ENCODE data around the gene NANOS3. TPM values are rescaled to one million over a fixed set of nuclear protein-coding genes. Genes with fewer than 3 reads are reported as not detected.

The NANOS3 gene
- total and polyA plus RNA-seq, 2 of the 13 experiments (the other 11 are each of a cell fraction or from before 2014, with no cell fraction given) = 0.21 TPM; not detected in 1

DNA sequence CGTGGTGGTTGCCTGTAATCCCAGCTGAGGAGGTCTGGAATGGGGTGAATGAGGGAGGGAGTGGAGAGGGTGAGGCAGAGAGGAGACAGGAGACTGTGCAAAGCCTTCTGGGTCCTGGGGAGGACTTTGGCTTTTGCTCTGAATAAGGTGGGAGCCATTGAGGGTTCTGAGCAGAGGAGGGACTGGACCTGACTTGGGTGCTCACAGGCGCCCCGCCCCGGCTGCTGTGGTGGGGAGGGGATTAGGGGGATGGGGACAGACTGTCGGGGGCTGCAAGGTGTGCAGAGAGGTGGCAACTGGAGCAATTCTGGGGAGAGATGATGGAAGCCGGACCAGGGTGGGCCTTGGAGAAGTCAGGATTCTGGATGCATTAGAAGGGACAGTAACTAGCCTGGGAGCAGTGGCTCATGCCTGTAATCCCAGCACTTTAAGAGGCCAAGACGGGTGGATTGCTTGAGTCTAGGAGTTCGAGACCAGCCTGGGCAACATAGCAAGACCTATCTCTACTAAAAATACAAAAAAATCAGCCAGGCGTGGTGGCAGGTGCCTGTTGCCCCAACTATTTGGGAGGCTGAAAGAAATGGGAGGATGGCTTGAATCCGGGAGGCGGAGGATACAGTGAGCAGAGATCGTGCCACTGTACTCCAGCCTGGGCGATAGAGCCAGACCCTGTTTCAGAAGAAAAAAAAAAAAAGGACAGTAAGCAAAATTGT lies 16.1 kb upstream of the NANOS3 start:
- H3K4me1 ChIP-seq (ENCODE audit: insufficient read depth, low read length) = peaks cover 29% of the 10 kb centered on the region
- H3K79me2 ChIP-seq (ENCODE audit: insufficient read depth, low read length) = no peaks in the 10 kb centered on the region
- ChIA-PET POLR2A (interaction anchor here (2.4 to 3.4 kb wide), 3 partner anchors 9 to 86 kb away, joined by 18 to 30 read pairs (median 26); partner anchors contain the start of gene C19orf53), CTCF (ENCODE audit: low intra/inter-chr PET ratio, low total read pairs) (no interaction called here)
- H3K9me3 ChIP-seq (ENCODE audit: low read length) = no peaks in the 10 kb centered on the region
- no peak overlapping the region for H3K27ac ChIP-seq (ENCODE audit: extremely low read length, insufficient read depth, low read length)
- BruUV-seq (replicated peaks) = no TSS peak
- H2AFZ ChIP-seq (ENCODE audit: low read length) = no peak overlapping the region
- H3K27me3 ChIP-seq (ENCODE audit: control insufficient read depth in 1 of 2, insufficient read depth in 2 of 2, low read length in 2 of 2) = peaks cover 0 to 9% of the 10 kb centered on the region in 2 experiments; a peak in 1 of 5 replicates
- 68% methylated on average over 13 of the region's 13 CpGs for WGBS (ENCODE audit: low lambda C conversion rate)
- no peaks in the 10 kb centered on the region for H3K36me3 ChIP-seq (replicated peaks in 1 of 2; ENCODE audit: control insufficient read depth in 1 of 2, insufficient read depth in 2 of 2, low read length in 2 of 2)
- DNase-seq (ENCODE audit: low spot score) (no peak), ATAC-seq (no peak), FAIRE-seq (no peak)
- no peak overlapping the region for H3K4me2 ChIP-seq (ENCODE audit: low read depth, low read length)
- TF ChIP-seq ZNF121 (CRISPR knock-in tag; IDR thresholded peaks at IDR 0.05) (peak; percentile 44; the same call in 1 of the 2 replicates), ZNF782 (CRISPR knock-in tag; IDR thresholded peaks at IDR 0.05; ENCODE audit: borderline replicate concordance) (no peak), ZNF263 (CRISPR knock-in tag; IDR thresholded peaks at IDR 0.05) (0 out of 2 replicates have a peak, but pooled peaks have one; percentile 18), ZMYM3 (CRISPR knock-in tag; IDR thresholded peaks at IDR 0.05) (0 out of 2 replicates have a peak, but pooled peaks have one; percentile 26), SOX5 (CRISPR knock-in tag; IDR thresholded peaks at IDR 0.05; ENCODE audit: borderline replicate concordance) (no peak), TCF7 (IDR thresholded peaks at IDR 0.05; ENCODE audit: low read depth) (no peak)
- in situ Hi-C loops (cut with HindIII; ENCODE audit: extremely low pct_ligation_motif_present, low pct_unique_long_range_greater_than_20kb) (loop anchor here (5.0 kb wide), 1 partner anchor 79 kb away; no protein-coding TSS in a partner anchor), intact Hi-C loops (cut with micrococcal nuclease; ENCODE audit: unreplicated experiment) (loop anchor here (5.0 kb wide), 1 partner anchor 264 kb away; no protein-coding TSS in a partner anchor)
- no peak overlapping the region for H3K4me3 ChIP-seq (replicated peaks in 1 of 3; ENCODE audit: insufficient read depth in 1 of 3, low read depth in 2 of 3, low read length in 3 of 3)
- no peaks in the 10 kb centered on the region for H4K20me1 ChIP-seq (ENCODE audit: insufficient read depth, low read length)
- no peak overlapping the region for H3K9ac ChIP-seq (ENCODE audit: insufficient read depth, low read depth, low read length)

DNA sequence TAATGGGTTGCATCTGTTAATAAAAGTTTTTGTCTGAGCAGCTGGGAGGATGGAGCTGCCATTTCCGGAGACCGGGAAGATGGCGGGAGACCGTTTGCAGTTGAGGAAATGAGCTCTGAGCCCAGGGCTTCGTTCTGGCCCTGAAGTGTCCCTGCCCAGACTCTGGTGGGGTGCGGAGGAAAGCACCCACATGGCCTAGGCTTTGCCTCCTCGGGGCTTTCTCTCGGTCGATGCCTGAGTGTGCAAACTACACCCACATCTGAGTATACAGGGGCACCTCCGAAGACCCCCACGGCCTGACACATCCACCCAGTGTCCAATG lies 15.6 kb upstream of the NANOS3 start:
- ChIA-PET POLR2A (interaction anchor here (1.4 to 3.4 kb wide), 5 partner anchors 9 to 130 kb away, joined by 4 to 30 read pairs (median 18); partner anchors contain the start of gene C19orf53), CTCF (ENCODE audit: low intra/inter-chr PET ratio, low total read pairs) (interaction anchor here (0.7 to 2.8 kb wide), 2 partner anchors 76 to 264 kb away, joined by 3 to 38 read pairs; no protein-coding TSS in a partner anchor)
- H3K4me1 ChIP-seq (ENCODE audit: insufficient read depth, low read length) = peaks cover 34% of the 10 kb centered on the region
- no peak for ATAC-seq
- H4K20me1 ChIP-seq (ENCODE audit: insufficient read depth, low read length) = no peaks in the 10 kb centered on the region
- no peaks in the 10 kb centered on the region for H3K79me2 ChIP-seq (ENCODE audit: insufficient read depth, low read length)
- H3K9ac ChIP-seq (ENCODE audit: insufficient read depth, low read depth, low read length) = peak overlapping the region; percentile 82
- no peak overlapping the region for H3K27ac ChIP-seq (ENCODE audit: extremely low read length, insufficient read depth, low read length)
- peaks cover 0 to 9% of the 10 kb centered on the region in 2 experiments; a peak in 1 of 5 replicates for H3K27me3 ChIP-seq (ENCODE audit: control insufficient read depth in 1 of 2, insufficient read depth in 2 of 2, low read length in 2 of 2)
- FAIRE-seq = no peak
- in situ Hi-C loops (cut with HindIII; ENCODE audit: extremely low pct_ligation_motif_present, low pct_unique_long_range_greater_than_20kb) (loop anchor here (5.0 kb wide), 1 partner anchor 79 kb away; no protein-coding TSS in a partner anchor), intact Hi-C loops (cut with micrococcal nuclease; ENCODE audit: unreplicated experiment) (loop anchor here (5.0 kb wide), 1 partner anchor 264 kb away; no protein-coding TSS in a partner anchor)
- WGBS (ENCODE audit: low lambda C conversion rate) = 82% methylated on average over 8 of the region's 11 CpGs
- DNase-seq (ENCODE audit: low spot score) = no peak
- no peak overlapping the region for H2AFZ ChIP-seq (ENCODE audit: low read length)
- TF ChIP-seq ZBTB38 (CRISPR knock-in tag; IDR thresholded peaks at IDR 0.05) (0 out of 2 replicates have a peak, but pooled peaks have one; percentile 2), PHF20 (CRISPR knock-in tag; IDR thresholded peaks at IDR 0.05) (no peak)
- TF ChIP-seq, protein P1, sequence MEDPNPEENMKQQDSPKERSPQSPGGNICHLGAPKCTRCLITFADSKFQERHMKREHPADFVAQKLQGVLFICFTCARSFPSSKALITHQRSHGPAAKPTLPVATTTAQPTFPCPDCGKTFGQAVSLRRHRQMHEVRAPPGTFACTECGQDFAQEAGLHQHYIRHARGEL (CRISPR knock-in tag; IDR thresholded peaks at IDR 0.05) = 0 out of 2 replicates have a peak, but pooled peaks have one; percentile 16
- no peaks in the 10 kb centered on the region for H3K9me3 ChIP-seq (ENCODE audit: low read length)
- H3K4me2 ChIP-seq (ENCODE audit: low read depth, low read length) = peak overlapping the region; percentile 92
- BruUV-seq (replicated peaks) = no TSS peak
- H3K4me3 ChIP-seq (replicated peaks in 1 of 3; ENCODE audit: insufficient read depth in 1 of 3, low read depth in 2 of 3, low read length in 3 of 3) = peak overlapping the region in 1 of 3 experiments; percentile 77; a peak in 3 of 6 replicates
- no peaks in the 10 kb centered on the region for H3K36me3 ChIP-seq (replicated peaks in 1 of 2; ENCODE audit: control insufficient read depth in 1 of 2, insufficient read depth in 2 of 2, low read length in 2 of 2)

All from HepG2 (cell line).